Esophagus squamous epithelium (tissue), 4 donors: ENCODE data around the gene OTUD1.

Source experiments
- CTCF ChIP-seq, 6 experiments: fragments of 450-650 bp in 4 of 6; fragments of 200-600 bp in 2 of 6; sonication (generic) in 2 of 6; IDR thresholded peaks; one replicate each; pipeline ENCODE4 v1.5.1; 2016 to 2019; ENCODE audit warnings: antibody characterized with exemption in 6 of 6, mild to moderate bottlenecking in 4 of 6, moderate library complexity in 4 of 6
- POLR2A ChIP-seq, 4 donors: fragments of 450-650 bp; IDR thresholded peaks; one replicate each; pipeline ENCODE4 v1.6.1; 2017; ENCODE audit warnings: antibody characterized with exemption in 4 of 4, mild to moderate bottlenecking in 4 of 4, moderate library complexity in 3 of 4

DNA sequence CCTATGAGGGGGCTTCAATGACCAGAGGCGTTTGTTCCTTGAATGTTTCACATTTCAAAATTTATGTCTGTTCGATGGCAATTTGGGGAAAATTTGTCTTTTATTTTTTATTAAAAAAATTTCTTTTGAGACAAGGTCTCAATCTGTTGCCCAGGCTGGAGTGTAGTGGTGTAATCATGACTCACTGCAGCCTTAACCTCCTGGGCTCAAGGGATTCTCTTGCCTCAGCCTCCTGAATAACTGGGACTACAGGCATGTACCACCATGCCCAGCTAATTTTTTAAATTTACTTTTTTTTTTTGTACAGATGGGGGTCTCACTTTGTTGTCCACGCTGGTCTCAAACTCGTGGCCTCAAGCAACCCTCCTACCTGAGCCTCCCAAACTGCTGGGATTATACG is 39.7 kb downstream of the OTUD1 start:
- TF ChIP-seq CTCF (IDR thresholded peaks at IDR 0.05): no peak
- TF ChIP-seq POLR2A (IDR thresholded peaks at IDR 0.05): no peak
